Hepatocyte (in vitro differentiated cells): ENCODE measurements around the gene ADAMTS2. TPM values are rescaled to one million over a fixed set of nuclear protein-coding genes. Genes with fewer than 3 reads are reported as not detected.

Experiments
- DNase-seq: peaks from one replicate; pipeline ENCODE4 v3.0.0-alpha.2; 2016; ENCODE audit warnings: low spot score
- H2AFZ ChIP-seq: fragments of 200-600 bp; sonication (generic); 2 replicates; pipeline ENCODE4 v1.6.0; 2016; ENCODE audit warnings: antibody characterized with exemption, mild to moderate bottlenecking
- H3K27ac ChIP-seq: fragments of 200-600 bp; sonication (generic); 2 replicates; pipeline ENCODE4 v1.5.1; 2016; ENCODE audit warnings: mild to moderate bottlenecking
- H3K27me3 ChIP-seq: fragments of 200-600 bp; sonication (generic); 2 replicates; pipeline ENCODE4 v1.6.1; 2016
- H3K36me3 ChIP-seq: fragments of 200-600 bp; sonication (generic); replicated peaks from 2 replicates; pipeline ENCODE4 v1.5.1; 2016; ENCODE audit warnings: low read depth; ENCODE audit not compliant: insufficient read depth
- H3K4me1 ChIP-seq: fragments of 200-600 bp; sonication (generic); 2 replicates; pipeline ENCODE4 v1.5.1; 2016; ENCODE audit warnings: mild to moderate bottlenecking, moderate library complexity; ENCODE audit not compliant: insufficient read depth
- H3K4me2 ChIP-seq: fragments of 200-600 bp; sonication (generic); 2 replicates; pipeline ENCODE4 v1.6.0; 2016
- H3K4me3 ChIP-seq: fragments of 200-600 bp; sonication (generic); 2 replicates; pipeline ENCODE4 v1.5.1; 2016; ENCODE audit warnings: mild to moderate bottlenecking
- H3K79me2 ChIP-seq: fragments of 200-600 bp; sonication (generic); 2 replicates; pipeline ENCODE4 v1.6.0; 2017; ENCODE audit warnings: mild to moderate bottlenecking
- H3K9me2 ChIP-seq: fragments of 200-600 bp; sonication (generic); replicated peaks from 2 replicates; pipeline ENCODE4 v1.6.0; 2017; ENCODE audit warnings: mild to moderate bottlenecking; ENCODE audit not compliant: insufficient read depth
- H3K9me3 ChIP-seq: fragments of 200-600 bp; sonication (generic); 2 replicates; pipeline ENCODE4 v1.5.1; 2016; ENCODE audit warnings: low read depth, mild to moderate bottlenecking
- H4K20me1 ChIP-seq: fragments of 200-600 bp; sonication (generic); 2 replicates; pipeline ENCODE4 v1.6.0; 2016; ENCODE audit warnings: mild to moderate bottlenecking; ENCODE audit not compliant: insufficient read depth, poor library complexity, severe bottlenecking
- CTCF ChIP-seq: fragments of 200-600 bp; sonication (generic); IDR thresholded peaks from 2 replicates; pipeline ENCODE4 v1.5.1; 2016; ENCODE audit warnings: antibody characterized with exemption, mild to moderate bottlenecking; ENCODE audit not compliant: poor library complexity
- EZH2 ChIP-seq: fragments of 200-600 bp; sonication (generic); IDR thresholded peaks from 2 replicates; pipeline ENCODE4 v1.6.1; 2016; ENCODE audit warnings: antibody characterized with exemption, mild to moderate bottlenecking, borderline replicate concordance
- EZH2phosphoT487 ChIP-seq: fragments of 200-600 bp; sonication (generic); IDR thresholded peaks from one replicate; pipeline ENCODE4 v1.6.1; 2018; ENCODE audit warnings: antibody characterized with exemption, mild to moderate bottlenecking, low read depth, moderate library complexity; ENCODE audit not compliant: unreplicated experiment, severe bottlenecking
- WGBS: methylation state at CpG from one replicate; pipeline ENCODE4 v1.1.6; 2016; ENCODE audit warnings: low lambda C conversion rate; ENCODE audit errors: missing lambda C conversion rate; 5-methylcytosine and 5-hydroxymethylcytosine counted together
- polyA plus RNA-seq: library from polyadenylated mRNA; unstranded; fragments of >200 nt; fragmentation: Nextera tagmentation; extraction: Ambion mirVana; gene quantifications from 2 replicates; pipeline ENCODE4 v1.2.1, GENCODE V29; 2016
- total RNA-seq: library from RNA; depleted of rRNA; stranded (reverse); fragments of >200 nt; gene quantifications from 2 replicates; pipeline ENCODE4 v1.2.3, GENCODE V29; 2014

ADAMTS2 gene
- total and polyA plus RNA-seq, 2 experiments from 2014 or later, result 55.4 to 78.8 TPM

GRCh38 chr5:179163236-179164155 lies 181.8 kb downstream of the ADAMTS2 start:
- no peak overlapping the region for H3K27ac ChIP-seq
- WGBS, result 90% methylated on average over 15 of the region's 15 CpGs

GRCh38 chr5:179162351-179163235 lies 182.7 kb downstream of the ADAMTS2 start:
- Histone ChIP-seq H3K4me1 (no peaks in the 10 kb centered on the region), H2AFZ (no peak overlapping the region), H3K4me3 (no peak overlapping the region), H3K27ac (no peak overlapping the region), H4K20me1 (no peaks in the 10 kb centered on the region), H3K36me3 (no peaks in the 10 kb centered on the region), H3K27me3 (no peaks in the 10 kb centered on the region), H3K9me2 (no peaks in the 10 kb centered on the region), H3K79me2 (no peaks in the 10 kb centered on the region), H3K9me3 (no peaks in the 10 kb centered on the region), H3K4me2 (no peak overlapping the region)
- no peak for DNase-seq
- 93% methylated on average over 23 of the region's 24 CpGs for WGBS
- TF ChIP-seq EZH2phosphoT487 (no peak), CTCF (no peak), EZH2 (no peak)

More at GRCh38 chr5:179163236-179164155, 181.8 kb downstream of the ADAMTS2 start:
- Histone ChIP-seq H2AFZ (no peak overlapping the region), H3K79me2 (no peaks in the 10 kb centered on the region), H3K27me3 (no peaks in the 10 kb centered on the region), H3K4me1 (no peaks in the 10 kb centered on the region), H3K4me2 (no peak overlapping the region), H3K9me2 (no peaks in the 10 kb centered on the region), H3K9me3 (no peaks in the 10 kb centered on the region), H3K36me3 (no peaks in the 10 kb centered on the region), H3K4me3 (no peak overlapping the region), H4K20me1 (no peaks in the 10 kb centered on the region)
- no peak for DNase-seq
- TF ChIP-seq EZH2phosphoT487 (no peak), EZH2 (no peak), CTCF (no peak)

- no peak for DNase-seq
- Histone ChIP-seq H3K9me3 (no peaks in the 10 kb centered on the region), H3K4me2 (no peak overlapping the region), H3K9me2 (no peaks in the 10 kb centered on the region), H3K27me3 (no peaks in the 10 kb centered on the region), H3K79me2 (no peaks in the 10 kb centered on the region), H3K27ac (no peak overlapping the region), H2AFZ (no peak overlapping the region), H3K4me3 (no peak overlapping the region), H4K20me1 (no peaks in the 10 kb centered on the region), H3K4me1 (no peaks in the 10 kb centered on the region), H3K36me3 (no peaks in the 10 kb centered on the region)
- 95% methylated on average over 8 of the region's 8 CpGs for WGBS
- TF ChIP-seq EZH2 (no peak), CTCF (no peak), EZH2phosphoT487 (no peak)
Measured at GRCh38 chr5:179161901-179162300, 183.4 kb downstream of the ADAMTS2 start.
